T-helper 2 cell treated with Interferon-gamma antibody and Interleukin-4, amounts not matched to agents 5 μg/mL and 100 μg/mL, for 36 hours (primary cell): ENCODE measurements around the gene GLYATL3.

Source experiments
- DNase-seq: peaks from one replicate; pipeline ENCODE4 v3.0.0; 2021; ENCODE audit warnings: low spot score
- H3K27ac Mint-ChIP-seq: one replicate; pipeline ENCODE4 v1.8.0; 2021; ENCODE audit warnings: mild to moderate bottlenecking, mixed read lengths
- H3K27me3 Mint-ChIP-seq: one replicate; pipeline ENCODE4 v1.8.0; 2021; ENCODE audit warnings: low read depth, mixed read lengths
- H3K36me3 Mint-ChIP-seq: one replicate; pipeline ENCODE4 v1.8.0; 2021; ENCODE audit warnings: low read depth, mixed read lengths
- H3K4me1 Mint-ChIP-seq: one replicate; pipeline ENCODE4 v1.8.0; 2021; ENCODE audit warnings: low read depth, mixed read lengths
- H3K4me3 Mint-ChIP-seq: one replicate; pipeline ENCODE4 v1.8.0; 2022; ENCODE audit warnings: mild to moderate bottlenecking, moderate library complexity, mixed read lengths
- H3K9me3 Mint-ChIP-seq: one replicate; pipeline ENCODE4 v1.8.0; 2021; ENCODE audit warnings: mixed read lengths

Gene GLYATL3

GRCh38 chr6:49523901-49524300 lies 24.2 kb downstream of the GLYATL3 start:
- H3K27ac Mint-ChIP-seq, result no peak overlapping the region
- H3K27me3 Mint-ChIP-seq, result peaks cover 3% of the 10 kb centered on the region
- DNase-seq, result no peak
- H3K36me3 Mint-ChIP-seq, result no peaks in the 10 kb centered on the region
- no peaks in the 10 kb centered on the region for H3K4me1 Mint-ChIP-seq
- no peak overlapping the region for H3K4me3 Mint-ChIP-seq
- no peaks in the 10 kb centered on the region for H3K9me3 Mint-ChIP-seq

- Mint-ChIP-seq H3K9me3 (no peaks in the 10 kb centered on the region), H3K4me3 (no peak overlapping the region), H3K27ac (no peak overlapping the region), H3K4me1 (no peaks in the 10 kb centered on the region), H3K36me3 (no peaks in the 10 kb centered on the region), H3K27me3 (peaks cover 3% of the 10 kb centered on the region)
- no peak for DNase-seq
Observed at GRCh38 chr6:49524541-49524940, 24.8 kb downstream of the GLYATL3 start.

- H3K4me1 Mint-ChIP-seq, result no peaks in the 10 kb centered on the region
Observed at GRCh38 chr6:49526598-49526997, 26.9 kb downstream of the GLYATL3 start.

GRCh38 chr6:49527320-49527719 lies 27.6 kb downstream of the GLYATL3 start:
- Mint-ChIP-seq H3K27ac (no peak overlapping the region), H3K4me1 (no peaks in the 10 kb centered on the region), H3K9me3 (no peaks in the 10 kb centered on the region), H3K36me3 (no peaks in the 10 kb centered on the region), H3K27me3 (peaks cover 11% of the 10 kb centered on the region), H3K4me3 (no peak overlapping the region)
- DNase-seq, result no peak

More at GRCh38 chr6:49526598-49526997, 26.9 kb downstream of the GLYATL3 start:
- DNase-seq, result no peak
- Mint-ChIP-seq H3K27me3 (peaks cover 5% of the 10 kb centered on the region), H3K36me3 (no peaks in the 10 kb centered on the region), H3K4me3 (no peak overlapping the region), H3K9me3 (no peaks in the 10 kb centered on the region), H3K27ac (no peak overlapping the region)

- Mint-ChIP-seq H3K9me3 (no peaks in the 10 kb centered on the region), H3K4me3 (no peak overlapping the region), H3K36me3 (no peaks in the 10 kb centered on the region), H3K27ac (no peak overlapping the region), H3K4me1 (no peaks in the 10 kb centered on the region), H3K27me3 (peaks cover 14% of the 10 kb centered on the region)
- no peak for DNase-seq
Observed at GRCh38 chr6:49528571-49528970, 28.8 kb downstream of the GLYATL3 start.

- Mint-ChIP-seq H3K4me3 (no peak overlapping the region), H3K27ac (no peak overlapping the region), H3K4me1 (no peaks in the 10 kb centered on the region), H3K36me3 (no peaks in the 10 kb centered on the region), H3K27me3 (peaks cover 17% of the 10 kb centered on the region), H3K9me3 (no peaks in the 10 kb centered on the region)
- DNase-seq, result no peak
Observed at GRCh38 chr6:49530141-49530776, 30.5 kb downstream of the GLYATL3 start.

- no peak for DNase-seq
- no peak overlapping the region for H3K27ac Mint-ChIP-seq
- H3K36me3 Mint-ChIP-seq, result no peaks in the 10 kb centered on the region
- no peaks in the 10 kb centered on the region for H3K4me1 Mint-ChIP-seq
- H3K27me3 Mint-ChIP-seq, result peaks cover 17% of the 10 kb centered on the region
- no peak overlapping the region for H3K4me3 Mint-ChIP-seq
- H3K9me3 Mint-ChIP-seq, result no peaks in the 10 kb centered on the region
Observed at GRCh38 chr6:49531774-49532569, 32.2 kb downstream of the GLYATL3 start.

- Mint-ChIP-seq H3K4me3 (no peak overlapping the region), H3K4me1 (no peaks in the 10 kb centered on the region), H3K27me3 (peaks cover 12% of the 10 kb centered on the region), H3K9me3 (no peaks in the 10 kb centered on the region), H3K36me3 (no peaks in the 10 kb centered on the region), H3K27ac (no peak overlapping the region)
- no peak for DNase-seq
Observed at GRCh38 chr6:49535795-49536194, 36.1 kb downstream of the GLYATL3 start.

GRCh38 chr6:49539102-49539501 lies 39.4 kb downstream of the GLYATL3 start:
- Mint-ChIP-seq H3K36me3 (no peaks in the 10 kb centered on the region), H3K27me3 (peaks cover 3% of the 10 kb centered on the region), H3K4me1 (no peaks in the 10 kb centered on the region), H3K27ac (no peak overlapping the region), H3K4me3 (no peak overlapping the region), H3K9me3 (no peaks in the 10 kb centered on the region)
- DNase-seq, result no peak

- DNase-seq, result no peak
- Mint-ChIP-seq H3K27ac (no peak overlapping the region), H3K36me3 (no peaks in the 10 kb centered on the region), H3K27me3 (peaks cover 6% of the 10 kb centered on the region), H3K4me1 (no peaks in the 10 kb centered on the region), H3K9me3 (no peaks in the 10 kb centered on the region), H3K4me3 (no peak overlapping the region)
Observed at GRCh38 chr6:49540614-49541013, 40.9 kb downstream of the GLYATL3 start.

GRCh38 chr6:49541210-49541724 lies 41.5 kb downstream of the GLYATL3 start:
- DNase-seq, result no peak
- peaks cover 9% of the 10 kb centered on the region for H3K27me3 Mint-ChIP-seq
- H3K4me3 Mint-ChIP-seq, result no peak overlapping the region
- H3K4me1 Mint-ChIP-seq, result no peaks in the 10 kb centered on the region
- H3K9me3 Mint-ChIP-seq, result no peaks in the 10 kb centered on the region
- no peak overlapping the region for H3K27ac Mint-ChIP-seq
- no peaks in the 10 kb centered on the region for H3K36me3 Mint-ChIP-seq

GRCh38 chr6:49541936-49542335 lies 42.2 kb downstream of the GLYATL3 start:
- peaks cover 14% of the 10 kb centered on the region for H3K27me3 Mint-ChIP-seq
- no peaks in the 10 kb centered on the region for H3K9me3 Mint-ChIP-seq
- H3K4me1 Mint-ChIP-seq, result no peaks in the 10 kb centered on the region
- H3K36me3 Mint-ChIP-seq, result no peaks in the 10 kb centered on the region
- no peak for DNase-seq
- H3K27ac Mint-ChIP-seq, result no peak overlapping the region
- no peak overlapping the region for H3K4me3 Mint-ChIP-seq

GRCh38 chr6:49543087-49543858 lies 43.5 kb downstream of the GLYATL3 start:
- Mint-ChIP-seq H3K4me1 (no peaks in the 10 kb centered on the region), H3K36me3 (no peaks in the 10 kb centered on the region), H3K27ac (no peak overlapping the region), H3K27me3 (peaks cover 22% of the 10 kb centered on the region), H3K4me3 (no peak overlapping the region), H3K9me3 (no peaks in the 10 kb centered on the region)
- no peak for DNase-seq

GRCh38 chr6:49546331-49546730 lies 46.6 kb downstream of the GLYATL3 start:
- Mint-ChIP-seq H3K4me3 (no peak overlapping the region), H3K36me3 (no peaks in the 10 kb centered on the region), H3K4me1 (peaks cover 9% of the 10 kb centered on the region), H3K27ac (no peak overlapping the region), H3K9me3 (no peaks in the 10 kb centered on the region), H3K27me3 (peaks cover 38% of the 10 kb centered on the region)
- no peak for DNase-seq
